Body of pancreas (tissue), 4 donors: ENCODE data around the gene C6orf15.

ENCODE experiments used
- CTCF ChIP-seq, 7 experiments: fragments of 450-650 bp in 4 of 7; fragments of 200-600 bp in 3 of 7; sonication (generic) in 3 of 7; IDR thresholded peaks; one replicate each; pipeline ENCODE4 v1.5.1; 2016 to 2019; ENCODE audit warnings: antibody characterized with exemption in 7 of 7
- POLR2A ChIP-seq, 3 donors: fragments of 450-650 bp; IDR thresholded peaks; one replicate each; pipeline ENCODE4 v1.6.1; 2016; ENCODE audit warnings: antibody characterized with exemption in 3 of 3, mild to moderate bottlenecking in 2 of 3

- TF ChIP-seq CTCF (IDR thresholded peaks at IDR 0.05), result no peak
- TF ChIP-seq POLR2A (IDR thresholded peaks at IDR 0.05), result no peak
These were observed 46.8 kb upstream of the C6orf15 start for GRCh38 chr6:31158863-31159855.
